Ascending aorta (tissue), 2 donors: ENCODE measurements around the gene ITIH6. TPM values are rescaled to one million over a fixed set of nuclear protein-coding genes. Genes with fewer than 3 reads are reported as not detected.
"Not testable (repeated sequence)": the region's sequence is repeated elsewhere in the genome, so short reads cannot be mapped to it uniquely, and the experiment has no call there.

Source experiments
- DNase-seq, 2 donors: peaks; one replicate each; pipeline ENCODE4 v3.0.0-alpha.2; 2019; ENCODE audit warnings: low spot score in 2 of 2
- H3K27ac ChIP-seq, 2 donors: fragments of 200-600 bp; sonication (generic); one replicate each; pipeline ENCODE4 v1.5.1; 2016 to 2017; ENCODE audit warnings: mild to moderate bottlenecking in 1 of 2
- H3K27me3 ChIP-seq: fragments of 200-600 bp; sonication (generic); one replicate; pipeline ENCODE4 v1.5.1; 2017
- H3K36me3 ChIP-seq, 2 donors: fragments of 200-600 bp; sonication (generic); one replicate each; pipeline ENCODE4 v1.5.1; 2016
- H3K4me1 ChIP-seq, 2 donors: fragments of 200-600 bp; sonication (generic); one replicate each; pipeline ENCODE4 v1.5.1; 2016 to 2017; ENCODE audit warnings: mild to moderate bottlenecking in 1 of 2
- H3K4me3 ChIP-seq, 2 donors: fragments of 200-600 bp; sonication (generic); one replicate each; pipeline ENCODE4 v1.5.1; 2016 to 2017; ENCODE audit warnings: mild to moderate bottlenecking in 1 of 2
- H3K9me3 ChIP-seq, 2 donors: fragments of 200-600 bp; sonication (generic); one replicate each; pipeline ENCODE4 v1.5.1; 2016
- CTCF ChIP-seq, 3 experiments: fragments of 200-600 bp in 2 of 3; fragments of 450-650 bp in 1 of 3; sonication (generic) in 2 of 3; IDR thresholded peaks; one replicate each; pipeline ENCODE4 v1.5.1; 2016 to 2019; ENCODE audit warnings: antibody characterized with exemption in 3 of 3, mild to moderate bottlenecking in 1 of 3, moderate library complexity in 1 of 3
- intact Hi-C: fragments of 100-400 bp; cut with DNase I; formaldehyde crosslinking; loops from one replicate; pipeline ENCODE4 v1.15.1; 2023
- total RNA-seq: library from RNA; depleted of rRNA; stranded (reverse); fragments of >200 nt; gene quantifications from one replicate; pipeline ENCODE4 v1.1.0, GENCODE V29; 2016

Gene ITIH6
- total RNA-seq, 1 donor from 2014 or later, result not detected

- no peaks in the 10 kb centered on the region for H3K36me3 ChIP-seq
- no peak for DNase-seq
- intact Hi-C loops, result no loop called here
- H3K27me3 ChIP-seq, result no peaks in the 10 kb centered on the region
- TF ChIP-seq CTCF (IDR thresholded peaks at IDR 0.05), result no peak
- no peaks in the 10 kb centered on the region for H3K9me3 ChIP-seq
- no peak overlapping the region for H3K4me3 ChIP-seq
- no peak overlapping the region for H3K27ac ChIP-seq
- no peaks in the 10 kb centered on the region for H3K4me1 ChIP-seq
Measured at GRCh38 chrX:54754854-54755253, 43.2 kb downstream of the ITIH6 start.

GRCh38 chrX:54748626-54749025 lies 49.4 kb downstream of the ITIH6 start:
- no peak for TF ChIP-seq CTCF (IDR thresholded peaks at IDR 0.05)
- Histone ChIP-seq H3K36me3 (no peaks in the 10 kb centered on the region), H3K4me1 (no peaks in the 10 kb centered on the region), H3K27me3 (no peaks in the 10 kb centered on the region), H3K9me3 (no peaks in the 10 kb centered on the region), H3K4me3 (no peak overlapping the region), H3K27ac (no peak overlapping the region)
- intact Hi-C loops, result no loop called here
- no peak for DNase-seq

GRCh38 chrX:54747733-54748393 lies 50.2 kb downstream of the ITIH6 start:
- no peaks in the 10 kb centered on the region for H3K4me1 ChIP-seq
- no peak overlapping the region for H3K27ac ChIP-seq
- no peak for TF ChIP-seq CTCF (IDR thresholded peaks at IDR 0.05)
- no peaks in the 10 kb centered on the region for H3K9me3 ChIP-seq
- intact Hi-C loops, result no loop called here
- no peaks in the 10 kb centered on the region for H3K36me3 ChIP-seq
- no peak overlapping the region for H3K4me3 ChIP-seq
- H3K27me3 ChIP-seq, result no peaks in the 10 kb centered on the region
- DNase-seq, result no peak

GRCh38 chrX:54746928-54747327 lies 51.1 kb downstream of the ITIH6 start:
- Histone ChIP-seq H3K27ac (no peak overlapping the region), H3K4me3 (no peak overlapping the region), H3K36me3 (no peaks in the 10 kb centered on the region), H3K4me1 (no peaks in the 10 kb centered on the region), H3K27me3 (no peaks in the 10 kb centered on the region), H3K9me3 (no peaks in the 10 kb centered on the region)
- no peak for DNase-seq
- TF ChIP-seq CTCF (IDR thresholded peaks at IDR 0.05), result no peak
- intact Hi-C loops, result no loop called here

- DNase-seq, result no peak
- Histone ChIP-seq H3K27ac (no peak overlapping the region), H3K4me3 (no peak overlapping the region), H3K4me1 (no peaks in the 10 kb centered on the region), H3K36me3 (no peaks in the 10 kb centered on the region), H3K27me3 (no peaks in the 10 kb centered on the region), H3K9me3 (no peaks in the 10 kb centered on the region)
- intact Hi-C loops, result no loop called here
- no peak for TF ChIP-seq CTCF (IDR thresholded peaks at IDR 0.05)
Measured at GRCh38 chrX:54745676-54746075, 52.4 kb downstream of the ITIH6 start.

GRCh38 chrX:54738567-54738966 lies 59.5 kb downstream of the ITIH6 start:
- H3K27ac ChIP-seq, DNase-seq, H3K4me3 ChIP-seq, H3K4me1 ChIP-seq, H3K27me3 ChIP-seq, intact Hi-C loops, H3K9me3 ChIP-seq, H3K36me3 ChIP-seq: not testable (repeated sequence)

- H3K36me3 ChIP-seq, DNase-seq, H3K4me3 ChIP-seq, H3K4me1 ChIP-seq, intact Hi-C loops, H3K9me3 ChIP-seq, H3K27me3 ChIP-seq, H3K27ac ChIP-seq: not testable (repeated sequence)
Measured at GRCh38 chrX:54736298-54736942, 61.6 kb downstream of the ITIH6 start.
